Measurements from ENCODE around the gene TTLL8.

Gene TTLL8

DNA sequence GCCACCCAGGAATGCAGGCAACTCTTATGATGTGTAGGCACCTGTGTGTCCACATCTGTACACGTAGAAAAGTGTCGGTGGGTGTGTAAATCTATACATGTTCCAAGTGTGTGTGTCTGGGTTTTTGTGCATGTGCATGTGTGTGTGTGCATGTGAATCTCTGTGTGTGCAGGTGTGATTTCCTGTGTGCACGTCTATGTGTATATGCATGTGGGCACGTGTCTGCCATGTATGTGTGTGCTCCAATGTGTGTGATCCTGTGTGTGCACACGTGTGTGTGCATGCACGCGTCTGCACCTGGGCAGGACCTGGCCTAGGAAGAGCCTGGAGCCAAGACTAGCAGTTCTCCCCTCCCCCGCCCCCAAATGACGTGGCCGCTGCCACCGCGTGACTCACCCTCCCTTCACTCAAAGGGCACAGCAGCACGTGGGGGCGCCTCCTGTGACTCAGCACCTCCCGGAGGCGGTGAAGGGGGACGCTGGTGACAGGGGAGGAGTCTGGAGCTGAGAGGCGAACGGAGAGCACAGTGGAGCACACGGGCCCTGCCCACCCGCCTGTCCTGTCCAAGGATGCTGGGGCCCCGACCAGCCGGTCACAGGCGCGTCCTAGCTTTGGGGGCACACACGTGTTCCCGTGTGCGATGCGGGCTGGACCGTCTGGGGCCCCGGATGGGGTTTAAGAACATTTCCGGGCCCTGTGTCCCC is 87.4 kb downstream of the TTLL8 start (continued):
- TF ChIP-seq ZNF621 (tag by site-specific recombination; IDR thresholded peaks at IDR 0.05) (no peak), HOXD13 (CRISPR knock-in tag; IDR thresholded peaks at IDR 0.05; ENCODE audit: borderline replicate concordance) (no peak), ZNF654 (tag by site-specific recombination; IDR thresholded peaks at IDR 0.05; ENCODE audit: low read depth) (no peak), ZNF169 (tag by site-specific recombination; IDR thresholded peaks at IDR 0.05) (no peak), ZNF140 (tag by site-specific recombination; IDR thresholded peaks at IDR 0.05) (no peak), ZNF776 (tag by site-specific recombination; IDR thresholded peaks at IDR 0.05; ENCODE audit: borderline replicate concordance) (no peak), ZBTB8A (tag by site-specific recombination; IDR thresholded peaks at IDR 0.05) (peak; percentile 99), ZNF501 (tag by site-specific recombination; IDR thresholded peaks at IDR 0.05) (peak; percentile 61; the same call in 1 of the 2 replicates), ZNF202 (tag by site-specific recombination; IDR thresholded peaks at IDR 0.05; ENCODE audit: borderline replicate concordance) (no peak), ZNF777 (tag by site-specific recombination; IDR thresholded peaks at IDR 0.05; ENCODE audit: borderline replicate concordance) (0 out of 2 replicates have a peak, but pooled peaks have one; percentile 22), ZBTB17 (tag by site-specific recombination; IDR thresholded peaks at IDR 0.05) (peak; percentile 74), GLI2 (tag by site-specific recombination; IDR thresholded peaks at IDR 0.05; ENCODE audit: borderline replicate concordance, low read depth) (no peak), ZNF398 (tag by site-specific recombination; IDR thresholded peaks at IDR 0.05) (peak; percentile 93), ZNF843 (tag by site-specific recombination; IDR thresholded peaks at IDR 0.05) (peak; percentile 68), ZNF274 (IDR thresholded peaks at IDR 0.05; ENCODE audit: low read length) (no peak), ZNF274 (tag by site-specific recombination; IDR thresholded peaks at IDR 0.05; ENCODE audit: borderline replicate concordance) (no peak), BCL11A (tag by site-specific recombination; IDR thresholded peaks at IDR 0.05; ENCODE audit: low read depth) (peak; percentile 98; the same call in 1 of the 2 replicates), WT1 (tag by site-specific recombination; IDR thresholded peaks at IDR 0.05) (peak; percentile 98), ZNF174 (tag by site-specific recombination; IDR thresholded peaks at IDR 0.05) (no peak), ZNF626 (tag by site-specific recombination; IDR thresholded peaks at IDR 0.05) (no peak), PBX3 (CRISPR knock-in tag; IDR thresholded peaks at IDR 0.05) (no peak), ZNF37A (tag by site-specific recombination; IDR thresholded peaks at IDR 0.05) (no peak), ZXDB (tag by site-specific recombination; IDR thresholded peaks at IDR 0.05) (peak; percentile 95), ZNF184 (tag by site-specific recombination; IDR thresholded peaks at IDR 0.05) (no peak), ZNF514 (tag by site-specific recombination; IDR thresholded peaks at IDR 0.05) (no peak), KLF8 (tag by site-specific recombination; IDR thresholded peaks at IDR 0.05) (peak; percentile 97), ZNF792 (tag by site-specific recombination; IDR thresholded peaks at IDR 0.05) (no peak)
- TF ChIP-seq, protein P1, sequence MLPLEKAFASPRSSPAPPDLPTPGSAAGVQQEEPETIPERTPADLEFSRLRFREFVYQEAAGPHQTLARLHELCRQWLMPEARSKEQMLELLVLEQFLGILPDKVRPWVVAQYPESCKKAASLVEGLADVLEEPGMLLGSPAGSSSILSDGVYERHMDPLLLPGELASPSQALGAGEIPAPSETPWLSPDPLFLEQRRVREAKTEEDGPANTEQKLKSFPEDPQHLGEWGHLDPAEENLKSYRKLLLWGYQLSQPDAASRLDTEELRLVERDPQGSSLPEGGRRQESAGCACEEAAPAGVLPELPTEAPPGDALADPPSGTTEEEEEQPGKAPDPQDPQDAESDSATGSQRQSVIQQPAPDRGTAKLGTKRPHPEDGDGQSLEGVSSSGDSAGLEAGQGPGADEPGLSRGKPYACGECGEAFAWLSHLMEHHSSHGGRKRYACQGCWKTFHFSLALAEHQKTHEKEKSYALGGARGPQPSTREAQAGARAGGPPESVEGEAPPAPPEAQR (tag by site-specific recombination; IDR thresholded peaks at IDR 0.05): no peak
- TF ChIP-seq, protein P2, sequence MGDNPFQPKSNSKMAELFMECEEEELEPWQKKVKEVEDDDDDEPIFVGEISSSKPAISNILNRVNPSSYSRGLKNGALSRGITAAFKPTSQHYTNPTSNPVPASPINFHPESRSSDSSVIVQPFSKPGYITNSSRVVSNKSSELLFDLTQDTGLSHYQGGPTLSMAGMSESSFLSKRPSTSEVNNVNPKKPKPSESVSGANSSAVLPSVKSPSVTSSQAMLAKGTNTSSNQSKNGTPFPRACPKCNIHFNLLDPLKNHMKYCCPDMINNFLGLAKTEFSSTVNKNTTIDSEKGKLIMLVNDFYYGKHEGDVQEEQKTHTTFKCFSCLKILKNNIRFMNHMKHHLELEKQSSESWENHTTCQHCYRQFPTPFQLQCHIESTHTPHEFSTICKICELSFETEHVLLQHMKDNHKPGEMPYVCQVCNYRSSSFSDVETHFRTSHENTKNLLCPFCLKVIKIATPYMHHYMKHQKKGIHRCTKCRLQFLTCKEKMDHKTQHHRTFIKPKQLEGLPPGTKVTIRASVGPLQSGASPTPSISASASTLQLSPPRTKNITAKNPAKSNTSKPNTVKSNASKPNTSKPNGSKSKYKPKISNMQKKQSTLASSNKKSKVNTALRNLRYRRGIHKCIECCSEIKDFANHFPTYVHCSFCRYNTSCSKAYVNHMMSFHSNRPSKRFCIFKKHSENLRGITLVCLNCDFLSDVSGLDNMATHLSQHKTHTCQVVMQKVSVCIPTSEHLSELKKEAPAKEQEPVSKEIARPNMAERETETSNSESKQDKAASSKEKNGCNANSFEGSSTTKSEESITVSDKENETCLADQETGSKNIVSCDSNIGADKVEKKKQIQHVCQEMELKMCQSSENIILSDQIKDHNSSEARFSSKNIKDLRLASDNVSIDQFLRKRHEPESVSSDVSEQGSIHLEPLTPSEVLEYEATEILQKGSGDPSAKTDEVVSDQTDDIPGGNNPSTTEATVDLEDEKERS (tag by site-specific recombination; IDR thresholded peaks at IDR 0.05): 0 out of 2 replicates have a peak, but pooled peaks have one; percentile 58
- TF ChIP-seq, protein P3, sequence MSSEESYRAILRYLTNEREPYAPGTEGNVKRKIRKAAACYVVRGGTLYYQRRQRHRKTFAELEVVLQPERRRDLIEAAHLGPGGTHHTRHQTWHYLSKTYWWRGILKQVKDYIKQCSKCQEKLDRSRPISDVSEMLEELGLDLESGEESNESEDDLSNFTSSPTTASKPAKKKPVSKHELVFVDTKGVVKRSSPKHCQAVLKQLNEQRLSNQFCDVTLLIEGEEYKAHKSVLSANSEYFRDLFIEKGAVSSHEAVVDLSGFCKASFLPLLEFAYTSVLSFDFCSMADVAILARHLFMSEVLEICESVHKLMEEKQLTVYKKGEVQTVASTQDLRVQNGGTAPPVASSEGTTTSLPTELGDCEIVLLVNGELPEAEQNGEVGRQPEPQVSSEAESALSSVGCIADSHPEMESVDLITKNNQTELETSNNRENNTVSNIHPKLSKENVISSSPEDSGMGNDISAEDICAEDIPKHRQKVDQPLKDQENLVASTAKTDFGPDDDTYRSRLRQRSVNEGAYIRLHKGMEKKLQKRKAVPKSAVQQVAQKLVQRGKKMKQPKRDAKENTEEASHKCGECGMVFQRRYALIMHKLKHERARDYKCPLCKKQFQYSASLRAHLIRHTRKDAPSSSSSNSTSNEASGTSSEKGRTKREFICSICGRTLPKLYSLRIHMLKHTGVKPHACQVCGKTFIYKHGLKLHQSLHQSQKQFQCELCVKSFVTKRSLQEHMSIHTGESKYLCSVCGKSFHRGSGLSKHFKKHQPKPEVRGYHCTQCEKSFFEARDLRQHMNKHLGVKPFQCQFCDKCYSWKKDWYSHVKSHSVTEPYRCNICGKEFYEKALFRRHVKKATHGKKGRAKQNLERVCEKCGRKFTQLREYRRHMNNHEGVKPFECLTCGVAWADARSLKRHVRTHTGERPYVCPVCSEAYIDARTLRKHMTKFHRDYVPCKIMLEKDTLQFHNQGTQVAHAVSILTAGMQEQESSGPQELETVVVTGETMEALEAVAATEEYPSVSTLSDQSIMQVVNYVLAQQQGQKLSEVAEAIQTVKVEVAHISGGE (tag by site-specific recombination; conservative IDR thresholded peaks at IDR 0.05; ENCODE audit: low read depth): peak; percentile 75

All from HEK293 (cell line).